Hematopoietic multipotent progenitor cell treated with erythropoietin and hydrocortisone succinate and interleukin-3 and kit ligand, for 6 days (in vitro differentiated cells): ENCODE results near the gene SDK1.

Experiments
- DNase-seq: peaks from one replicate; pipeline ENCODE4 v3.0.0-alpha.2; 2015

SDK1 gene

DNA sequence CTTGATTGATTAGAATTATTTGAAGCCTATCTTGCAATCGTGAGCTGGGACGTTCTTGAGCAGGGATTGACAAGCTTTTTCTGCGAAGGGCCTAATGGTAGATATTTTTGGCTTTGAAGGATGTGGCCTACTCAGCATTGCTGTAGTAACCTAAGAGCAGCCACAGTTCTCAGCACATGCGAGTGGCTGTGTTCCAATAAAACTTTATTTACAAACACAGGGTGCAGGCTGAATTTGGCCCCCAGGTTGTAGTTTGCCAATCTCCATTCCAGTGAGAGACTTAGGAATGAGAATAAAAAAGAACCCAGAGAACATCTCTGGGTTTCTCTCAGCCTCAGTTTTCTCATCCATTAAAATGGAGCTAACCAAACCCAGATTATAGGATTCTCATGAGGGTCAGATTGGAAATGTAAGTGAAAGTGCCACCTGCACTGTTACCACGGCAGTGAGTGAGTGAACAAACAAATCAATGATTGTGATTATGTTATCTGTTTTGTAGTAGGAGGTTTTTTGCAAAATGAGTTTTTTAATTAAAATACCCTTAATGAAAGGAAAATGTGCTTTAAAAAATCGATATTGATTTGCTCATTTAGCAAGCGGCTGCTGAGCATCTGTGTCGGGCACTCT is 664.0 kb downstream of the SDK1 start:
- DNase-seq: no peak

DNA sequence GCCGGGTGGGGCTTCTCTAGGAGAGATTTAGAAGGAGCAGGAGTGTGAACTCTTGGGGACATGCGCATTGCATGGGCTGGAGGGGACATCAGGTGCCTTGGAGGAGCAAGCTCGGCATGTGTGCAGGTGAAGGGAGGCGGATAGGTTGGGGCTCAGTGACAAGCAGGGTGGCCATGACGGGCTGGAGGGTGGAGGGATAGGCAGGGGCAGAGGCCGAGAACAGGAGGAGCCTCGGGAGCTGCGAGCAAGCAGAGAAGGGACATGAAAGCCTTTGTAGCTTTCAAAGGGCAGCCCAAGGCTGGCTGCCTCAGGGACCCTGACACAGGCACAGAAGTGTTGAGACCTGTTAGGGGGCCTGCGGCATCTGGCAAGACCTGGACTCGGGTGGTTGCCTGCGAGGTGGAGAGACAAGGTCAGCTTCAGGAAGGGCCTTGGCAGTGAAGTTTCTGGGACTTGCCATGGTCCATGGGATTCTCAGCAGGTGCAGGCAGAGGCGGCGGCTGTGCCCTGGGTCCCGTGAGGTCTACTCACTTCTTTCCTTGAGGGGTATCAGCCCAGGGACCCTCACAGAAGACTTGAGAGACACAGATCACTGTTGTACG is 664.8 kb downstream of the SDK1 start:
- no peak for DNase-seq

DNA sequence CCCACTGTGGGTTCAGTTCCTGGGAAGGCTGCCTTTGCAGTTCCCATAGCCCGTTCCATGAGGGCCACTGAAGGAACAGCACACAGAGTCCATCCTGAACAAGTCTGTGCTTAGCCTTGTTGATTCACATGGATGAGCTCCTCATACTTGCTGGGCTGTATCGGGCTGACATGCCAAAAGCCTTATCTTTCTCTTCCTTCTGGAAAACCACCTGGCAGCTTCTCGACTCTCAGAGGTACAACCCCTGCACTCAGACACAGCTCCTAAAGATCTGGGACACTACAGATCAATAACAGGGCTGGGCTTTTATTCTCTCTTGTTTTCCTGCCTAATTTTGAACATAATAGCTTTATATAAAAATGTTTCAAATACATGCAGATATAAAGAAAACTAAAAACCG is 667.2 kb downstream of the SDK1 start:
- no peak for DNase-seq

DNA sequence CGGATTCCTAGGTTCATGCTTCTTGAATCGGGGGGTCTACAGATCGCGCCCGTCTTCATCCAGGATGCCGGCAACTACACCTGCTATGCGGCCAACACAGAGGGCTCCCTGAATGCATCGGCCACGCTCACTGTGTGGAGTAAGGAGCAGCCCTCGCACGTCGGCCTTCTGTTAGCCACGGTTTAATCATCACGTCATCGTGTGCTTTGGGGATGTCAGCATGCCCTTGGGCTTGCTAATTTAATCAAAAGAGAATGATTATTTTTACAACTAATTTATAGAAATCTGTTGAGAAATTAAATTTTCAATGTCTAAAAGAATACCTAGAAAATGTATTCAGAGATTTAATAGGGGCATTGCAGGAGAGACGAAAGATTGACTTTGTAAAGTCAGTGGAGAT is 668.2 kb downstream of the SDK1 start:
- no peak for DNase-seq

DNA sequence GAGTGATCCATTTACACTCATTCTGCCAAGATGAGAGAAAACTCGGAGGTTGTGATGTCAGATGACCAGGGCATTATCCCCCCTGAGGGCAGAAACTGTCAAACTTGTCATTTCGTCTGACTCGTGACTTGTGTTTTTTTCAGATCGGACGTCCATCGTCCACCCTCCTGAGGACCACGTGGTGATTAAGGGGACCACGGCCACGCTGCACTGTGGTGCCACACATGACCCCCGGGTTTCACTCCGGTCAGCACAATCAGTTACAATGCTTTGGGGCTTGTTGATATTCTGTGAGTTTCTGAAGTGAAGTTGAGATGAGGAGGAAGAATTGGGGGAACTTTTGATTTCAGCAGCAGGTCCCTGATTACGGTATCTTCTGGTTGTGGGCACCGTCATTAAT is 670.3 kb downstream of the SDK1 start:
- DNase-seq: no peak

DNA sequence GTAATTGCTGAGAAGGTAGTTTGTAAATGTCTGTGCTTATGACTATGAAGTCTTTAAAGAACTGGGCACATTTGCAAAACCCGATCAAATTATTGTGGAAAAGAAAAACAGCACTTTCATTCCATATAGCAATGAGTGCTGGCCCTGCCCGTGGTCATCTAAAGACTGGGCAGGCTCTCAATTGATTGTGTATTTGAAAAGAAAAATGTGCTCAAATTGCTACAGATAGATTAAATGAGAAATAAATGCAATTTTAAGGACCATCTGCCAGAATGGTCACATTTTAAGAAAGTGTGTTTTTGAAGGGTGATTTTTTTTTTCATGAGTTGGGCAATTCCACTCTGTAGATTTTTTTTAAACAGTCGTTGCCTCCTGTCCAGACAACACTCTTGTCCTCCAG is 672.2 kb downstream of the SDK1 start:
- no peak for DNase-seq

DNA sequence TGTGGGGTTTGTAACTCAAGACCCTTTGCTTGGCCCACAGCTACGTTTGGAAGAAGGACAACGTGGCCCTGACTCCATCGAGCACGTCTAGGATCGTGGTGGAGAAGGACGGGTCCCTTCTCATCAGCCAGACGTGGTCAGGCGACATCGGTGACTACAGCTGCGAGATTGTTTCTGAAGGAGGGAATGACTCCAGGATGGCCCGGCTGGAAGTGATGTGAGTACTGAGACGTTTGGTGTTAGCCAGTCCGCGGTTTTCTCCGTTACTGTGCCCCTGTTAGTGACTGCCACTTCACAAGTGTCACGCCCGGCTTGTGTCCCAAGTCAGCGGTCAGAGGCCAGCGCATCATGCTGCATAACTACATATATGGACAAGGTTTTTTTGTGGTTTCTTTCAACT is 673.3 kb downstream of the SDK1 start:
- DNase-seq: no peak

DNA sequence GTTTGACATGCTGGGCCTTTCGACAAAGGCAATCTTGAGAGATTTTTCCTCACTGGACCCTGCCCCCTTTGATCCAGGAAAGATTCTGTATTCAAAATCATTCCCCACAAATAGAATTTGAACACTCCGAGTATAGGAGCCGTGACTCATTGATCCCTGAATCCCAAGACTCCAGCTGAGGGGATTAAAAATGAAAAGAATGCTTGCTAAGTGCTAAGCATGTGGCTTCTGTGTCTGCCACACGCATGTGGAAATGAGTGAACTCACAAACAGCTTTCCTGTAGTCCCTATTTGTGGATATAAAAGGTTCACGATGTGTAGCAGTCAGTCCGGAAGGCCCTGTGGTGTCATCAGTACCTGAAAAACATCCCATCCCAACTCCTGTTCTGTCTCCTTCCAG is 674.3 kb downstream of the SDK1 start:
- no peak for DNase-seq

DNA sequence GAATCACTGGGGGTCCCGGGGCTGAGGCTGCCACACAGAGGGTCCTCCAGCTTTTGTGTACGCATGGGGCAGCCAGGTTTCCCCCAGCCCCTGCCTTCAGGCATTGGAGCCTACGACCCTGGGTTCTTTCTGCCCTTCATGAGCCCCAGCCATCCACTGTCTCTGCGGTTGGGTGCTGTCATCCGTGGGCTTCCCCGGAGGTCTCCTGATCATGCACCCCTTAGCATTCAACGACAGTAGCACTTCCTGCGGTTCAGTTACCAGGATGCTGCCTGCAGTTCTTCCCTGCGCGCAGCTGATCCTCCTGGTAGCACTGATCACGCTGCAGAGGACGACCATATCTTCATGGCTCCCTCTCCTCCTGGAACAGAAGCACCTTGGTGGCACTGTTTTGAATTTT is 676.3 kb downstream of the SDK1 start:
- DNase-seq: no peak

DNA sequence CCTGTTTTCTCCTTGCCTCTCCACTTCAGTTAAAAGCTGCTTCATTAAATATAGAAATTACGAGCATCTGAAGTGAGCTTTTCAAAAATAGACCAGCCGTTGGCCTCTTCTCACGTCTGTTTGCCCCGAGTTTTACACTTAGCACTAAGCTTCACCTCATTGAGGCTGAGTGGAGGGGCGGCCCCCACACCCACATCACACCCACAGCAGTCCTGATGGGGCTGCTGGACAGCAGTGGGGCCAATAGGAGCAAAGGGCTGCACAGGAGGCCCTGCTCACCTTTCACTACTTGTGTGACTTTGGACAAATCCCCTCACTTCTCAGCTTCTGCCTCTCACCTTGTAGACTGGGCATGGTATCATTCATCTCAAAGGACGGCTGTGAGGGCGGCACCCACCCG is 677.8 kb downstream of the SDK1 start:
- no peak for DNase-seq

DNA sequence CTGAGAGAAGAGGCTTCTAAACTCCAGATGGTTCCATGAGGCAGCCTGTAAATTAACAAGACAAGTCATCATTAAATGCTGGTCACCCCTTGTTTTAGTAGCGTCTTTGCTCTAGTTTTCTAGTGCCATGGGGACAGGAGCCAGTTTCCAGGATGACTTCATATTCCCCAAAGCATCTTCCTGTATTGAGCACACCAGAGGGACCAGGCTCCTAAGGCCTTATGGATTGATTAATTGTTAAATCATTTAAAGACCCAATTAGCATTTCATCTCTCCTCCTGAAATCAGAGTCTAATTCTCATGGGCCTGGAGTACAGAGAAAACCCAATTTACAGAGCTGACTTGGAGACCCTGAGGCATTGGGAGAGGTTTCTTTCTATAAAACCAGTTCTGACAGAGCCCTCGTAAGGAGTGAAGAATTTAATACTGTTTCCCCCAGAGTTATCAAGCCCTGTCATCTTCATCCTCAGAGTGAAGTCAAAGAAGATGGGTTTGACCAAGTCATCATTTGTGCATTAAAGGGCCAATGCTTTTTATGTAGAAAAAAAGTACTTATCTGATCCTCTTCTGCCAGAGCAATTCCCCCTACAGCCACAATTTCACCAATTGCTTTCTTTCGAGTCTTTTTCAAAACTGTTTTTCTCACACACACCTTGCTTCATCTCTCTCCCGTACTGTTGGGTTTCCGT is 678.7 kb downstream of the SDK1 start:
- no peak for DNase-seq

DNA sequence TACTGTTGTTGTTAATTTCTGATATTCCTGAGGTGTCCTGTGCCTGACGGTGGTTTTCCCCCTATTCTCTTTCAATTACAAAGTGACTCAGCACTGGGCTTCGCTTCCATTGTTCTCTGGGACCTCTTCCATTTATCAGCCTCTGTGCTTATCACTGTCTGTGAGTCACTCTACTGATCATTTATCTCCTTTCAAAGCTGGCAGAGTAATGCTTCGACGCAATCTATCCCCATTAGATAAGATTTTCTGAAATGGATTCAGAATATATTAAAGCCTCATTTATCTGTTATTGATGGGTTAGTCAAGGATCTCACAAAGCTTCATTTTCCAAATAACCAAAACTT is 679.2 kb downstream of the SDK1 start:
- no peak for DNase-seq

DNA sequence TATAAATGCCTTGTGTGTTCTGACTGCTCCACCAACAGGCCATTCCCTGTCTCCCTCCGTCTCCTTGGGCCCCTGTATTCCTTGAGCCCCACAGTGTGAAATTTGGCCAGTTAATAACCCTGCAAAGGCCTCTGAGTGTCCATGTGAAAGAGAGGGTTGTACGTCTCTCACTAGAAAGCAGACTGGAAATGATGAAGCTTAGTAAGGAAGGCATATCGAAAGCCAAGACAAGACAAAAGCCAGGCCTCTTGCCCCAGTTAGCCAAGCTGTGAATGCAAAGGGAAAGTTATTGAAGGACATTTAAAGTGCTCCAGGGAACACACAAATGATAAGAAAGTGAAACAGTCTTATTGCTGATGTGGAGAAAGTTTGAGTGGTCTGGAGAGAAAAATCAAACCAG is 680.2 kb downstream of the SDK1 start:
- no peak for DNase-seq

DNA sequence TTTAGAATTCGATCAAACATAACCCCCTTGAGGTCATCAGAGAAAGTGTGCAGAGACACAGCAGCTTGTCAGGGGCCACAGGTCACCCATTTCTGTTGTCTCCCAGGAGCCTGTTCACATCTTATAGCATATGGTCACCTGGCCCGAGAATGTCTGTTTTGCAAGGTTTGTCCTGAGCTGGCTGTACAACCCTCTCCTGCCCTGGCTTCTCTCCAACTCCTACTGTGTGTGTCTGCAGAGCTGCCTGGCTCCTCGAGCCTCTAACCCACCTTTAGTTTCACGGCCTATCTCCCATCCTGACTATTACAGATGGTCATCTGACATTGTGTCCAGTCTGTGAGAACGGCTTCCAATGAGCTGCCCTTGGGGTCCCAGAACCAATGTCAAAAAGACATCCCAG is 683.4 kb downstream of the SDK1 start:
- no peak for DNase-seq

DNA sequence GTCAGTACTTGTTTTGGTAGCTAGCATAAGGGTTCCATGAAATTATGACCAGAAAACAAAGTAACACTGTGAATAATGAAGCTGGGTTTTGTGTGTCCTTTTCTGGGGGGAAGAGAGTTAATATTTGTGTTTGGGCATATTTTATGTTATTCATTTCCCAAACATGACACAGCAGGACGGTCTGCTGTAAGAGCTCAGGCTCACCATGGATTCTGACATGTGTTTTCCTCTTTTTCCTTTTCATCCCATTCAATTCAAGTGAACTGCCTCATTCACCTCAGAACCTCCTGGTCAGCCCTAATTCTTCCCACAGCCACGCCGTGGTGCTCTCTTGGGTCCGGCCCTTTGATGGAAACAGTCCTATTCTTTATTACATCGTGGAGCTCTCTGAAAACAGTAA is 685.9 kb downstream of the SDK1 start:
- no peak for DNase-seq

DNA sequence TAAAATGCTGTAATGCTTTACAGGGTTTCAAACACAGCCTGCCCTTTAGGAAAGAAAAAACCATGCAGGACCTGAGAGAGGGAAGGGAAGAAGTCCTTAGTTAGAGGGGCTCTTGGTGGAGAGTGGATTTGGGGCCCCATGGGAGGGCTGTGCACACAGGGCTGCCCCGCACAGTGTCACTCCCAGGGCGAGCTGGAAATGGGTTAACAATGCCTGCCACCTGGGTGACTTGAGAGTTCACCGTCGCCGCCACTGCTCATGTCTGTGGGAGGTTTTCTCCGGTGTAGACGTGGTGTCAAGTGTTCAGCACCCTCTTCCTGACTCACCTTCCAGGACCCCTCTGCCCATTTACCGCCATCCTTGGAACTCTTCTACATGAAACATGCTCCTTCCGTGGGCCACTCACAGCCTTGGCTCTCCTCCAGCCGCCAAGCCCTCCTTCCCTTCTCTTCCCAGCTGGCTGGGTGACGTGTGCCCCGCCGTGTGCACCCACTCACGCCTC is 686.4 kb downstream of the SDK1 start:
- DNase-seq: no peak

DNA sequence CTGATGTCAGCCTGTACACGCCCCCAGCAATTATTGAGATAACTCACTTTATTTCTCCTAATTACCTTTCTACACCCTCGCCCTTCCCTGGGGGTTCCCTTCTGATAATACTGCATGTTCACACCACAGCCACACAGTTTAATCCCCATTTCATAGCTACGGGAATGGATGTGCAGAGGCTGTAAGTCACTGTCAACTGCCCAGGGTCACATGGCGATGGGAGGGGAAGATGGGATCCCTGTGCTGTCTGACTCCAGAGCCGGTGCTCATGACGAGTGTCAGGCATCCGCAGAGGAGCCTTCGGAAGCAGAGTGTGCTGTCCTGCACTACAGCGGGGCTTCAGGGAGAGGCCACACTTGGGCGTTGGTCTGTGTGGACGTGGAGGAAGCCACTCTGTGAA is 688.7 kb downstream of the SDK1 start:
- no peak for DNase-seq

DNA sequence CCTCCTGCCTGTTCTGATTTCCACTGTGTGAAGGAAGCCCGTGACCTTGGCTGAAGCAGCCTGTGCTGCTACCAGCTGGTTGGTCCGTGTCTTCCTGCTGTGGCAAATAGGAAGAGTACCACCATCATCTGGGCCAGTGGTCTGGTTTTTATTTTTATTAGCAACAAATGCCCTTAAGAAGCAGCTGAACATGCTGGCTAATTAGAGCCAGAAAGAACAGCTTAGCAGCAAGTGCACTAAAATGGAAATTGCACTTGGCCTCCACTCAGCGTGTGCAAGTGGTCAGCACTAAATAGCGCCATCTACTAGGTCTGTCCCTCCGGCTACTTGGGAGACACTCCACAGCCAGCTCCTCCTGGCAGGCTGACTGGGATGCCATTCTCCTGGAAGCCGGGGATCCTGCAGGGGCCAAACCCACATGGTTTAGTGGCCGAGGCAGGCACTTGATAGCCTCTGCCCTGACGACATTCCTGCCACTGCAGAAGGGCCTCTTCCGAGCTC is 690.7 kb downstream of the SDK1 start:
- no peak for DNase-seq

DNA sequence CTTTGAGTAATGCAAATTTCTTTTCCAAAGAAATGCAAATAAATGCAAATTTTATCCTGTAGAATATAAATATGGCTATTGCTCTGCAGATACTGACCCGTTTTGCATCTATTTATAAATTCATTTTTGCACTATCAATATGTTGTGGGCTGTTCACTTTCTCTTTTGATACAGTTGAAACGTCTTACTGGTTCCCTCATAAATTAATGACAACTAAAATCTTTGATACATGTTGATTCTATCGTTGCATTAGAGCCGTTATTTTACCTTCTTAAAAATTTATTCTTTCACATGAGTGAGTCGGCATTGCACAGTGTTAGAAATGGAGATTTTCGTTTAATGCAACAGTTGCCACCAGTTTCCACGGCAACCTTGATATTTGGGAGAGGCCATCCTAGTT is 691.8 kb downstream of the SDK1 start:
- no peak for DNase-seq

DNA sequence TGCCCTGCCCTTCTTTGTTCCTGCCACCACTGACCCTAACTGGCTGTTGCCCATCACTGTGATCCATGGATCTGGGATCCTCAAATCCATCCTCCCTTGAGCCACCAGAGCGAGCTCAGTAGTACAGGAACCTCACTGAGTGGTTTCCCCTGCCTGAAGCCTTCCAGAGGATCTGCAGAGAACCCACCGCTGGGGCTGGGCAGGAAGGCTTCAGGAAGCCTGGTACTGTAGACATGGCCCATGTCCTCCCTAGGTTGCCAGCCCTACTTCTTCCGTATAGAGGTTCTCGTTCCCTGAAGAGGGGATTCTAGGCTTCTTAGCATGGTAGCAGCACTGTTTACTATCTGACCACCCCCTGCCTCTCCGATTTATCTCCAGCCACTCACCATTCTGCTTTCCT is 693.7 kb downstream of the SDK1 start:
- no peak for DNase-seq

DNA sequence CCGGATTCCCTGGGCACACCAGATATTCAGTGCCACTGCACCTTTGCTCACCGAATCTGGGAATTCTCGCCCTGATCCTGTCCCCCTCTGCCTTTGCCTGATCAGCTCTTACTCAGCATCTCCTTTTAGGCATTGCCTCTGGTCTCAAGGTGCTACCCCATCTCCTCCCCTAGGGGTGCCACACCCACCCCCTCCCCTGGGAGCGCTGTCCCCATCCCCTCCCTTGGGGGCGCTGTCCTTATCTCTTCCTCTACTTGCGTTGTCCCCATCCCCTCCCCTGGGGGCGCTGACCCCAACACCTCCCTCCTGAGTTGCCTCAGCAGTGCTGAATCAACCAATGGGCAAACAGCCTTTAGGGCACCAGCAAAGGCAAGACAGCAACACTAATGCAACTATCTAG is 694.1 kb downstream of the SDK1 start:
- no peak for DNase-seq

DNA sequence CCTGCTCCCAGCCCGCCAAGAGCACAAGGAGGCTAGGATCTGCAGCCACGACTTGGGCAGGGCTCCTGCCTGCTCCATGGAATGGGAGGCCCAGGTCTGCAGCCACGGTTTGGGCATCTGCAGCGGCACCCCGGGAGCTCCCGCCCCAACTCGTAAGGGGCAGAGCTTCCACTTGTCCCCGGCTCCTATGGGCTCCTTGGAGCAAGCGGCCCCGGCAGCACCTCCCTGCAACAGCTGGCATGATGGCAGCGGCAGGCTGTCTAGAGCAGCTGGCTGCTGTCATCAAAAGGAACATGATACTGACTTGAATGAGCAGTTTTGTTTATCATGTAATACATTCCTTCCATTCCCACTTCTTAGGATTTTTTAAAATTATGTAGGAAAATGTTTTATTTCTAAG is 697.0 kb downstream of the SDK1 start:
- no peak for DNase-seq

DNA sequence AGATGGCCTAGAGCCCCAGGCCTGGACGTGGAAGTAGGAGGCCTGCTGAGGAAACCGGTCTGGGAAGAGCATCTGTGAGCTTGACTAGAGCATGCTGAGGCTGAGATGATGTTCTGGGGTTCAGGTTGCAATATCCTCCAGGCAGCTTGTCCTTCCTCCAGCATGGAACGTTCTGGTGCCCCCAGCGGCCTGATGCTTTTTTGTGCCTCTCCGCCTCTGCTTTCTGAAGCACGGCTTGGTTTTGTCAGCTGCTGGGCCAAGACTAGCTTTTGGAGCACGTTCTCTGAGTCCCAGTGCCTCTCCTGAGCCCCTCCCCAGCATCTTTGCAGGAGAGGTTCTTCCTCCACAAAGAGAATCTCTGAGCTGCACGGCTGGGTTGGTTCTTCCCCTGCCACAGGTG is 699.1 kb downstream of the SDK1 start:
- no peak for DNase-seq

DNA sequence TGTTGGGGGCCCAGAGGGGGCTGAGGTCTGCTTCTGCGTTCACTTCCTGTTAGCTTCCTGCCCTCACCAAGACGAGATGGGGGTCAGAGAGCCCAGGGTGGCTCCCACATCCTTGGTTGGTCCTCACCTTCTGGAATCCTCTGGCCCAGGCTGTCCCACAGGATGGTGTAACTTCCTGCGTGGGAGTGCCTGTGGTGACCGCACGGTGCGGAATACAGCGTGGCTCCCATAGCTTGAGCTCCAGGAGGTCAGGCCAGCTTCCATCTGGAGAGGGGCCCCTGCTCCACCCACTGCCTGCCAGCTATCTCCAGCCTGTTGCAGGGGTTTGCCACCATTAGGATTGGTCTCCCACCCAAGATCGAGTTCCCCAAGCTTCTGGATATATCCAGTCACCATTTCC is 699.9 kb downstream of the SDK1 start:
- DNase-seq: no peak

DNA sequence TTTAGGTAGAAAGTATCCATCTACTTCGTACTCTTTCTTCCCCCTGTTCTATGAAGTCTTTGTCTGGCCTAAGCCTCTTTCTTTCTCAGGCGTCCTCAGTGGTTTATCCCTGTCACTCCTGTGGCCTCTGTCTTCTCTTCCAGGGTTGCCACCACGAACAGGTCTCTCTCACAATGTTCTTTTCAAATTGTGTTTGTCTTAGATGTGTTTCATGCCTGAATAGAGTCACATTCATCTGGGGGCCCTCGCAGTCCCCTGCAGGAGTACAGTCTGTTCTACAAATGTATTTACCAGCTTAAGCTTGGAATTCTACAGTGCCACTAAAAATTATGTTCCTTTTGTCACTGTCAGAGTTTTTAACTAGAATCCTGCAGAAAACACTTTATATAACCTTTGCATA is 700.7 kb downstream of the SDK1 start:
- DNase-seq: no peak
